Measurements from ENCODE around the gene CTAG2.
"Not testable (repeated sequence)": the region's sequence is repeated elsewhere in the genome, so short reads cannot be mapped to it uniquely, and the experiment has no call there.

CTAG2 gene

GRCh38 chrX:154690438-154690837, 37.1 kb upstream of the CTAG2 start:
- not testable (repeated sequence) for H3K23ac ChIP-seq (ENCODE audit: low read length); H3K56ac ChIP-seq (ENCODE audit: low read length); H3K18ac ChIP-seq (ENCODE audit: low read length); H3K36me3 ChIP-seq (ENCODE audit: control insufficient read depth, insufficient read depth, low read length); H2BK120ac ChIP-seq (ENCODE audit: low read depth, low read length); H3K79me2 ChIP-seq (ENCODE audit: control insufficient read depth, insufficient read depth, low read length); DNase-seq; H4K5ac ChIP-seq (ENCODE audit: low read length); H3K27ac ChIP-seq (ENCODE audit: low read depth, low read length); H3K4ac ChIP-seq (ENCODE audit: low read depth, low read length); H3K27me3 ChIP-seq (ENCODE audit: insufficient read depth, low read length, poor library complexity); H3K4me1 ChIP-seq (ENCODE audit: control insufficient read depth, low read depth, low read length); H3K79me1 ChIP-seq (ENCODE audit: low read length); H4K8ac ChIP-seq (ENCODE audit: low read depth, low read length); H3K4me2 ChIP-seq (ENCODE audit: low read length); H2BK15ac ChIP-seq (replicated peaks; ENCODE audit: low read depth); H2BK5ac ChIP-seq (ENCODE audit: low read length); H3K9ac ChIP-seq (ENCODE audit: low read length); H2AK5ac ChIP-seq (ENCODE audit: low read length); H3K4me3 ChIP-seq (ENCODE audit: low read length)
- no CpG with 5 or more reads among the region's 2 CpGs for WGBS (ENCODE audit: extremely low coverage, insufficient coverage, low lambda C conversion rate)

GRCh38 chrX:154672084-154672483, 18.7 kb upstream of the CTAG2 start:
- not testable (repeated sequence) for H3K4me3 ChIP-seq (ENCODE audit: low read length); H2BK120ac ChIP-seq (ENCODE audit: low read depth, low read length); H3K56ac ChIP-seq (ENCODE audit: low read length); H3K18ac ChIP-seq (ENCODE audit: low read length); H2BK15ac ChIP-seq (replicated peaks; ENCODE audit: low read depth); H3K4ac ChIP-seq (ENCODE audit: low read depth, low read length); H3K23ac ChIP-seq (ENCODE audit: low read length); H3K4me1 ChIP-seq (ENCODE audit: control insufficient read depth, low read depth, low read length); H3K4me2 ChIP-seq (ENCODE audit: low read length); H2AK5ac ChIP-seq (ENCODE audit: low read length); H3K36me3 ChIP-seq (ENCODE audit: control insufficient read depth, insufficient read depth, low read length); H2BK5ac ChIP-seq (ENCODE audit: low read length); H3K79me1 ChIP-seq (ENCODE audit: low read length); H3K9ac ChIP-seq (ENCODE audit: low read length); H4K5ac ChIP-seq (ENCODE audit: low read length); H3K27me3 ChIP-seq (ENCODE audit: insufficient read depth, low read length, poor library complexity); DNase-seq; H3K79me2 ChIP-seq (ENCODE audit: control insufficient read depth, insufficient read depth, low read length); H4K8ac ChIP-seq (ENCODE audit: low read depth, low read length); H3K27ac ChIP-seq (ENCODE audit: low read depth, low read length)

GRCh38 chrX:154670848-154671247, 17.5 kb upstream of the CTAG2 start:
- not testable (repeated sequence) for H3K56ac ChIP-seq (ENCODE audit: low read length); H3K27ac ChIP-seq (ENCODE audit: low read depth, low read length); H4K8ac ChIP-seq (ENCODE audit: low read depth, low read length); H3K23ac ChIP-seq (ENCODE audit: low read length); DNase-seq; H3K79me2 ChIP-seq (ENCODE audit: control insufficient read depth, insufficient read depth, low read length); H3K9ac ChIP-seq (ENCODE audit: low read length); H2AK5ac ChIP-seq (ENCODE audit: low read length); H3K18ac ChIP-seq (ENCODE audit: low read length); H3K4me2 ChIP-seq (ENCODE audit: low read length); H2BK15ac ChIP-seq (replicated peaks; ENCODE audit: low read depth); H3K27me3 ChIP-seq (ENCODE audit: insufficient read depth, low read length, poor library complexity); H3K36me3 ChIP-seq (ENCODE audit: control insufficient read depth, insufficient read depth, low read length); H3K4me3 ChIP-seq (ENCODE audit: low read length); H3K4me1 ChIP-seq (ENCODE audit: control insufficient read depth, low read depth, low read length); H2BK5ac ChIP-seq (ENCODE audit: low read length); H4K5ac ChIP-seq (ENCODE audit: low read length); H3K4ac ChIP-seq (ENCODE audit: low read depth, low read length); H3K79me1 ChIP-seq (ENCODE audit: low read length); H2BK120ac ChIP-seq (ENCODE audit: low read depth, low read length)
- WGBS (ENCODE audit: extremely low coverage, insufficient coverage, low lambda C conversion rate): no CpG with 5 or more reads among the region's 8 CpGs

- H3K36me3 ChIP-seq (ENCODE audit: control insufficient read depth, insufficient read depth, low read length): no peaks in the 10 kb centered on the region
- no peak overlapping the region for H3K4me3 ChIP-seq (ENCODE audit: low read length)
- H2BK5ac ChIP-seq (ENCODE audit: low read length): no peak overlapping the region
- no CpG with 5 or more reads among the region's 7 CpGs for WGBS (ENCODE audit: extremely low coverage, insufficient coverage, low lambda C conversion rate)
- H3K27ac ChIP-seq (ENCODE audit: low read depth, low read length): no peak overlapping the region
- no peak overlapping the region for H3K9ac ChIP-seq (ENCODE audit: low read length)
- H3K79me1 ChIP-seq (ENCODE audit: low read length): no peaks in the 10 kb centered on the region
- H2AK5ac ChIP-seq (ENCODE audit: low read length): no peak overlapping the region
- H3K18ac ChIP-seq (ENCODE audit: low read length): no peak overlapping the region
- no peak overlapping the region for H2BK15ac ChIP-seq (replicated peaks; ENCODE audit: low read depth)
- no peaks in the 10 kb centered on the region for H3K27me3 ChIP-seq (ENCODE audit: insufficient read depth, low read length, poor library complexity)
- H3K56ac ChIP-seq (ENCODE audit: low read length): no peak overlapping the region
- no peaks in the 10 kb centered on the region for H3K4me1 ChIP-seq (ENCODE audit: control insufficient read depth, low read depth, low read length)
- H3K4ac ChIP-seq (ENCODE audit: low read depth, low read length): no peak overlapping the region
- no peak overlapping the region for H3K23ac ChIP-seq (ENCODE audit: low read length)
- H4K5ac ChIP-seq (ENCODE audit: low read length): no peak overlapping the region
- DNase-seq: no peak
- H4K8ac ChIP-seq (ENCODE audit: low read depth, low read length): no peak overlapping the region
- no peaks in the 10 kb centered on the region for H3K79me2 ChIP-seq (ENCODE audit: control insufficient read depth, insufficient read depth, low read length)
- no peak overlapping the region for H2BK120ac ChIP-seq (ENCODE audit: low read depth, low read length)
- no peak overlapping the region for H3K4me2 ChIP-seq (ENCODE audit: low read length)
Measured at GRCh38 chrX:154661899-154662298, 8.5 kb upstream of the CTAG2 start.

- no peaks in the 10 kb centered on the region for H3K27me3 ChIP-seq (ENCODE audit: insufficient read depth, low read length, poor library complexity)
- no peaks in the 10 kb centered on the region for H3K79me1 ChIP-seq (ENCODE audit: low read length)
- no peak for DNase-seq
- H4K8ac ChIP-seq (ENCODE audit: low read depth, low read length): no peak overlapping the region
- H3K36me3 ChIP-seq (ENCODE audit: control insufficient read depth, insufficient read depth, low read length): no peaks in the 10 kb centered on the region
- H3K79me2 ChIP-seq (ENCODE audit: control insufficient read depth, insufficient read depth, low read length): no peaks in the 10 kb centered on the region
- H3K4ac ChIP-seq (ENCODE audit: low read depth, low read length): no peak overlapping the region
- H2AK5ac ChIP-seq (ENCODE audit: low read length): no peak overlapping the region
- H3K27ac ChIP-seq (ENCODE audit: low read depth, low read length): no peak overlapping the region
- no CpG with 5 or more reads among the region's 4 CpGs for WGBS (ENCODE audit: extremely low coverage, insufficient coverage, low lambda C conversion rate)
- H3K56ac ChIP-seq (ENCODE audit: low read length): no peak overlapping the region
- no peak overlapping the region for H2BK15ac ChIP-seq (replicated peaks; ENCODE audit: low read depth)
- no peak overlapping the region for H3K18ac ChIP-seq (ENCODE audit: low read length)
- H3K4me2 ChIP-seq (ENCODE audit: low read length): no peak overlapping the region
- no peak overlapping the region for H4K5ac ChIP-seq (ENCODE audit: low read length)
- H3K23ac ChIP-seq (ENCODE audit: low read length): no peak overlapping the region
- H3K4me3 ChIP-seq (ENCODE audit: low read length): no peak overlapping the region
- no peak overlapping the region for H2BK5ac ChIP-seq (ENCODE audit: low read length)
- no peak overlapping the region for H2BK120ac ChIP-seq (ENCODE audit: low read depth, low read length)
- H3K9ac ChIP-seq (ENCODE audit: low read length): no peak overlapping the region
- no peaks in the 10 kb centered on the region for H3K4me1 ChIP-seq (ENCODE audit: control insufficient read depth, low read depth, low read length)
Measured at GRCh38 chrX:154661170-154661569, 7.8 kb upstream of the CTAG2 start.

- WGBS (ENCODE audit: extremely low coverage, insufficient coverage, low lambda C conversion rate): no CpG with 5 or more reads among the region's 6 CpGs
- H3K4me1 ChIP-seq (ENCODE audit: control insufficient read depth, low read depth, low read length): no peaks in the 10 kb centered on the region
- no peak overlapping the region for H3K18ac ChIP-seq (ENCODE audit: low read length)
- no peaks in the 10 kb centered on the region for H3K27me3 ChIP-seq (ENCODE audit: insufficient read depth, low read length, poor library complexity)
- DNase-seq: no peak
- H2BK5ac ChIP-seq (ENCODE audit: low read length): no peak overlapping the region
- no peak overlapping the region for H3K4me3 ChIP-seq (ENCODE audit: low read length)
- no peak overlapping the region for H3K27ac ChIP-seq (ENCODE audit: low read depth, low read length)
- no peaks in the 10 kb centered on the region for H3K36me3 ChIP-seq (ENCODE audit: control insufficient read depth, insufficient read depth, low read length)
- H2BK120ac ChIP-seq (ENCODE audit: low read depth, low read length): no peak overlapping the region
- H3K56ac ChIP-seq (ENCODE audit: low read length): no peak overlapping the region
- H3K9ac ChIP-seq (ENCODE audit: low read length): no peak overlapping the region
- H3K79me2 ChIP-seq (ENCODE audit: control insufficient read depth, insufficient read depth, low read length): no peaks in the 10 kb centered on the region
- H2AK5ac ChIP-seq (ENCODE audit: low read length): no peak overlapping the region
- H3K23ac ChIP-seq (ENCODE audit: low read length): no peak overlapping the region
- H4K8ac ChIP-seq (ENCODE audit: low read depth, low read length): no peak overlapping the region
- H4K5ac ChIP-seq (ENCODE audit: low read length): no peak overlapping the region
- no peak overlapping the region for H3K4me2 ChIP-seq (ENCODE audit: low read length)
- no peaks in the 10 kb centered on the region for H3K79me1 ChIP-seq (ENCODE audit: low read length)
- H3K4ac ChIP-seq (ENCODE audit: low read depth, low read length): no peak overlapping the region
- H2BK15ac ChIP-seq (replicated peaks; ENCODE audit: low read depth): no peak overlapping the region
Measured at GRCh38 chrX:154660541-154660940, 7.2 kb upstream of the CTAG2 start.

Data from mesendoderm (in vitro differentiated cells).